Stimulated activated CD8-positive, alpha-beta memory T cell treated with anti-CD3 and anti-CD28 coated beads, Interleukin-4, amount 100 ng/mL, for 1 hour (primary cell): ENCODE measurements around the gene ADARB2.

Source experiments
- DNase-seq, 2 donors: peaks; one replicate each; pipeline ENCODE4 v3.0.0-alpha.2; 2020; ENCODE audit warnings: low read depth in 2 of 2, low spot score in 1 of 2

Gene ADARB2

GRCh38 chr10:1378473-1378872, 358.9 kb downstream of the ADARB2 start:
- no peak for DNase-seq

GRCh38 chr10:1377740-1378397, 359.5 kb downstream of the ADARB2 start:
- DNase-seq: no peak

- no peak for DNase-seq
Observed at GRCh38 chr10:1377231-1377630, 360.1 kb downstream of the ADARB2 start.

GRCh38 chr10:1376384-1376945, 360.9 kb downstream of the ADARB2 start:
- no peak for DNase-seq

GRCh38 chr10:1375346-1376170, 361.8 kb downstream of the ADARB2 start:
- no peak for DNase-seq

- DNase-seq: no peak
Observed at GRCh38 chr10:1374511-1375345, 362.6 kb downstream of the ADARB2 start.

GRCh38 chr10:1373287-1373686, 364.0 kb downstream of the ADARB2 start:
- no peak for DNase-seq

- DNase-seq: no peak
Observed at GRCh38 chr10:1372212-1372611, 365.1 kb downstream of the ADARB2 start.

- no peak for DNase-seq
Observed at GRCh38 chr10:1370298-1370697, 367.0 kb downstream of the ADARB2 start.

GRCh38 chr10:1369665-1370064, 367.7 kb downstream of the ADARB2 start:
- DNase-seq: no peak

- no peak for DNase-seq
Observed at GRCh38 chr10:1369197-1369596, 368.1 kb downstream of the ADARB2 start.

GRCh38 chr10:1368842-1369171, 368.5 kb downstream of the ADARB2 start:
- no peak for DNase-seq

- no peak for DNase-seq
Observed at GRCh38 chr10:1367938-1368841, 369.1 kb downstream of the ADARB2 start.

GRCh38 chr10:1366811-1367425, 370.4 kb downstream of the ADARB2 start:
- no peak for DNase-seq

- DNase-seq: no peak
Observed at GRCh38 chr10:1366322-1366691, 371.0 kb downstream of the ADARB2 start.

GRCh38 chr10:1365540-1366321, 371.6 kb downstream of the ADARB2 start:
- no peak for DNase-seq

GRCh38 chr10:1364151-1364910, 373.0 kb downstream of the ADARB2 start:
- DNase-seq: no peak

- no peak for DNase-seq
Observed at GRCh38 chr10:1363446-1364121, 373.7 kb downstream of the ADARB2 start.
